Mesendoderm (in vitro differentiated cells): ENCODE measurements around the gene BRD2. TPM values are rescaled to one million over a fixed set of nuclear protein-coding genes. Genes with fewer than 3 reads are reported as not detected.

ENCODE experiments used
- DNase-seq: peaks from one replicate; pipeline ENCODE4 v3.0.0; 2013
- H2AK5ac ChIP-seq: 2 replicates; pipeline ENCODE4 v1.6.1; 2013; ENCODE audit warnings: low read length, inconsistent platforms
- H2BK120ac ChIP-seq: 2 replicates; pipeline ENCODE4 v1.6.1; 2013; ENCODE audit warnings: low read depth, mild to moderate bottlenecking, low read length, moderate library complexity, mixed read lengths
- H2BK15ac ChIP-seq: replicated peaks from 2 replicates; pipeline ENCODE4 v1.6.1; 2013; ENCODE audit warnings: low read depth, mild to moderate bottlenecking, moderate library complexity
- H2BK5ac ChIP-seq: 2 replicates; pipeline ENCODE4 v1.6.1; 2013; ENCODE audit warnings: low read length, inconsistent platforms
- H3K18ac ChIP-seq: 2 replicates; pipeline ENCODE4 v1.6.1; 2013; ENCODE audit warnings: mild to moderate bottlenecking, low read length, mixed read lengths
- H3K23ac ChIP-seq: one replicate; pipeline ENCODE4 v1.6.1; 2013; ENCODE audit warnings: low read length
- H3K27ac ChIP-seq: 2 replicates; pipeline ENCODE4 v1.5.1; 2013; ENCODE audit warnings: low read depth, mild to moderate bottlenecking, inconsistent platforms, low read length, moderate library complexity
- H3K27me3 ChIP-seq: 2 replicates; pipeline ENCODE4 v1.6.1; 2013; ENCODE audit warnings: low read length, control low read depth, mild to moderate bottlenecking, inconsistent platforms; ENCODE audit not compliant: insufficient read depth, poor library complexity
- H3K36me3 ChIP-seq: 2 replicates; pipeline ENCODE4 v1.6.1; 2013; ENCODE audit warnings: low read length, inconsistent platforms; ENCODE audit not compliant: control insufficient read depth, insufficient read depth
- H3K4ac ChIP-seq: one replicate; pipeline ENCODE4 v1.6.1; 2013; ENCODE audit warnings: low read depth, mild to moderate bottlenecking, low read length, moderate library complexity
- H3K4me1 ChIP-seq: 2 replicates; pipeline ENCODE4 v1.6.1; 2013; ENCODE audit warnings: low read depth, low read length, inconsistent platforms; ENCODE audit not compliant: control insufficient read depth
- H3K4me2 ChIP-seq: 2 replicates; pipeline ENCODE4 v1.6.1; 2013; ENCODE audit warnings: low read length
- H3K4me3 ChIP-seq: 2 replicates; pipeline ENCODE4 v1.5.1; 2013; ENCODE audit warnings: mild to moderate bottlenecking, low read length
- H3K56ac ChIP-seq: one replicate; pipeline ENCODE4 v1.6.1; 2013; ENCODE audit warnings: low read length
- H3K79me1 ChIP-seq: 2 replicates; pipeline ENCODE4 v1.6.1; 2013; ENCODE audit warnings: low read length, inconsistent platforms
- H3K79me2 ChIP-seq: 2 replicates; pipeline ENCODE4 v1.6.1; 2013; ENCODE audit warnings: mild to moderate bottlenecking, low read length; ENCODE audit not compliant: control insufficient read depth, insufficient read depth
- H3K9ac ChIP-seq: 2 replicates; pipeline ENCODE4 v1.6.1; 2013; ENCODE audit warnings: low read length, inconsistent platforms
- H4K5ac ChIP-seq: one replicate; pipeline ENCODE4 v1.6.1; 2013; ENCODE audit warnings: low read length
- H4K8ac ChIP-seq: one replicate; pipeline ENCODE4 v1.6.1; 2013; ENCODE audit warnings: low read depth, mild to moderate bottlenecking, control low read depth, low read length, moderate library complexity
- WGBS: extraction: QIAGEN DNeasy Blood & Tissue Kit; methylation state at CpG from one replicate; pipeline ENCODE4 v1.1.7; 2013; ENCODE audit warnings: low lambda C conversion rate, missing lambda C conversion rate; ENCODE audit not compliant: insufficient coverage; ENCODE audit errors: extremely low coverage; 5-methylcytosine and 5-hydroxymethylcytosine counted together
- polyA plus RNA-seq, 2 experiments: library from polyadenylated mRNA; stranded (reverse); fragments of 200-250 nt; gene quantifications; one replicate each; pipeline ENCODE4 v1.2.3, GENCODE V29; 2013

Gene BRD2
- 162 TPM for polyA plus RNA-seq (2013, experiment 1 of 2)
- 162 TPM for polyA plus RNA-seq (2013, experiment 2 of 2)

DNA sequence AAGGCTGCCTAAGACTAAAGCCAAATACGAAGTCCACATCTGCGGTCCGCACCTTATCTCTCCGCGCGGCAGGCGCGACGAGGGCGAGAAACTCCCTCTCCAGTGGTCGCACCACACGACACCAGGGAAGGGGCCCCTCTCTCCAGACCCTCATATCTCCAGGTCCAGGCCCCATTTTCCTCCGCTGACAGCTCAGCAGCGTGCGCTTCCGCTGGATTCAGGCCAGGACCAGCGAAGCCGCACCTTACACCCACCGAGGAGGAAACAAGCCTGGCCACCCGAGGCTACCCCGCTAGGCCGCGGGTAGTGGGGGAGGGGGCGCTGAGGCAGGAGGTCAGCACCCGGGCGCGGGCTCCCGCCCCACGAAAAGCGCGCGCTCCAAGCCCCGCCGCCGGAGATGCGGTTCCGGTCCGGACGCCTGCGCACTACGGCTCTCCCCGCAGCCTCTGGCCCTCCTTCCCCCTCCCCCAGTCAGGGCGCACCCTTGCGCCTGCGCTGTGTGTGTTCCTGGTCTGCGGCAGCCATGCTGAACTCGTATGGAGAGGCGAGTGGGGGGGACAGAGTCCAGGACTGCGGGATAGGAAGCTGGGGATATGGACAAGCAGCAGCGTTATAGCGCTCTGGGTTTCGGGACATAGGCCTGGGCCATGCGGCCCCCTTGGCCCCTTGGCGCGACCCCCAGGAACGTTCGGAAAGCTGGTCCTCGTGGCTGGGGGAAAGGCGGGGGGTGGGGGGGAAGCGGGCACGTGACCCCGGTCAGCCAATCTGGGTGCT is at the start of gene BRD2:
Gene BRD2, plus strand, starts transcription at position 502 of the 774 bp plus-strand sequence. CDS start 4,305 bp downstream, outside the sequence.
- peak within 1 kb of the TSS; percentile 10 for H3K23ac ChIP-seq
- H2BK5ac ChIP-seq = peak within 1 kb of the TSS; percentile 98
- peak within 1 kb of the TSS; percentile 90 for H3K4ac ChIP-seq
- H3K56ac ChIP-seq = peak within 1 kb of the TSS; percentile 100
- peak within 1 kb of the TSS; percentile 100 for H3K27ac ChIP-seq
- peak within 1 kb of the TSS; percentile 70 for H2BK120ac ChIP-seq
- no peak within 1 kb of the TSS for H2BK15ac ChIP-seq
- peak within 1 kb of the TSS; percentile 81 for H3K4me2 ChIP-seq
- WGBS = no CpG with 5 or more reads among the region's 62 CpGs
- DNase-seq = peak; percentile 98
- peaks cover 40% of the 10 kb centered on the region for H3K79me2 ChIP-seq
- no peak within 1 kb of the TSS for H4K8ac ChIP-seq
- H3K9ac ChIP-seq = peak within 1 kb of the TSS; percentile 100
- peak within 1 kb of the TSS; percentile 89 for H3K18ac ChIP-seq
- H3K36me3 ChIP-seq = peaks cover 8% of the 10 kb centered on the region
- H3K4me3 ChIP-seq = peak within 1 kb of the TSS; percentile 86
- H4K5ac ChIP-seq = peak within 1 kb of the TSS; percentile 99
- no peaks in the 10 kb centered on the region for H3K27me3 ChIP-seq
- H3K4me1 ChIP-seq = peaks cover 8% of the 10 kb centered on the region
- H3K79me1 ChIP-seq = peaks cover 10% of the 10 kb centered on the region
- peak within 1 kb of the TSS; percentile 97 for H2AK5ac ChIP-seq

DNA sequence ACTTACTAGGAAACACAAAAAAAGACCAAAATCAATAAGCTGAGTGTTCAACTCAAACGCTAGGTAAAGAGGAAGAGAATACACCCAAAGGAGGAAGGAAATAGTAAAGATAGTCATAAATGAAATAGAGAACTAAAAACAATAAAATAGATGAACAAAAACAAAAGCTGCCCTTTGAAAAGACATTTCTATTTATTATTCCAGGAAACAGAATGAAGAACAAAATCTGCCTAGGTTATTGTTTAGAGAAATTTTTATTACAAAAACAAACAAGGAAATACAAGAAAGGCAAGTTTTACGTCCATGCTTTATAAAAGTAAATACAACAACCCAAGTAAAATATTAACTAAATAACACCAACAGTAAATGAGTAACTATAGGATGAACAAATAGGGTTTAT is 47.7 kb upstream of the BRD2 start:
- H4K8ac ChIP-seq = no peak overlapping the region
- H2AK5ac ChIP-seq = no peak overlapping the region
- H3K27me3 ChIP-seq = no peaks in the 10 kb centered on the region
- no peak for DNase-seq
- H3K27ac ChIP-seq = no peak overlapping the region
- H2BK15ac ChIP-seq = no peak overlapping the region
- H3K56ac ChIP-seq = no peak overlapping the region
- no peak overlapping the region for H3K4ac ChIP-seq
- H3K23ac ChIP-seq = no peak overlapping the region
- WGBS = no CpG with 5 or more reads among the region's 2 CpGs
- no peak overlapping the region for H3K4me2 ChIP-seq
- no peaks in the 10 kb centered on the region for H3K79me2 ChIP-seq
- no peaks in the 10 kb centered on the region for H3K79me1 ChIP-seq
- no peak overlapping the region for H3K18ac ChIP-seq
- H3K4me1 ChIP-seq = no peaks in the 10 kb centered on the region
- H3K9ac ChIP-seq = no peak overlapping the region
- H2BK5ac ChIP-seq = no peak overlapping the region
- no peak overlapping the region for H2BK120ac ChIP-seq
- H3K36me3 ChIP-seq = no peaks in the 10 kb centered on the region
- no peak overlapping the region for H3K4me3 ChIP-seq
- no peak overlapping the region for H4K5ac ChIP-seq

DNA sequence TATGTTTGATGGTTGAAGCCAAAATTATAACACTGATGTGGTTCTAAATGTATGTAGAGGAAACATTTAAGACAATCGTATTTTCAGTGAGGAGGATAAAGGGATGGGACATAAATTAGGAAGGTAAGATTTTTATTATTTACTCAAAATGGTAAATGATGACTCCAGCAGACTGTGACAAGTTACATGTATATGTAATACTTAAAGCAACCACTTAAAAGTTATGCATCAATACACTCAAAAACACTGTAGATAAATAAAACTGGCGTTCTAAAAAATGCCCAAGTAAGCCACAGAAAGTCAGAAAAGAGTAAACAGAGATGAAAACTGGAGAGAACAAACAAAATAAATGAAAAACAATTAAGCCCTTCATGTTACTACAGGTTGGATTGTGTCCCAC is 46.3 kb upstream of the BRD2 start:
- Histone ChIP-seq H3K4me2 (no peak overlapping the region), H3K18ac (no peak overlapping the region), H3K4ac (no peak overlapping the region), H2BK120ac (no peak overlapping the region), H3K9ac (no peak overlapping the region), H3K4me1 (no peaks in the 10 kb centered on the region), H4K8ac (no peak overlapping the region), H3K27me3 (no peaks in the 10 kb centered on the region), H2BK5ac (no peak overlapping the region), H3K36me3 (no peaks in the 10 kb centered on the region), H3K27ac (no peak overlapping the region), H3K79me2 (no peaks in the 10 kb centered on the region), H3K56ac (no peak overlapping the region), H3K79me1 (no peaks in the 10 kb centered on the region), H3K4me3 (no peak overlapping the region), H2BK15ac (no peak overlapping the region), H3K23ac (no peak overlapping the region), H2AK5ac (no peak overlapping the region), H4K5ac (no peak overlapping the region)
- WGBS = no CpG with 5 or more reads among the region's 2 CpGs
- DNase-seq = no peak

DNA sequence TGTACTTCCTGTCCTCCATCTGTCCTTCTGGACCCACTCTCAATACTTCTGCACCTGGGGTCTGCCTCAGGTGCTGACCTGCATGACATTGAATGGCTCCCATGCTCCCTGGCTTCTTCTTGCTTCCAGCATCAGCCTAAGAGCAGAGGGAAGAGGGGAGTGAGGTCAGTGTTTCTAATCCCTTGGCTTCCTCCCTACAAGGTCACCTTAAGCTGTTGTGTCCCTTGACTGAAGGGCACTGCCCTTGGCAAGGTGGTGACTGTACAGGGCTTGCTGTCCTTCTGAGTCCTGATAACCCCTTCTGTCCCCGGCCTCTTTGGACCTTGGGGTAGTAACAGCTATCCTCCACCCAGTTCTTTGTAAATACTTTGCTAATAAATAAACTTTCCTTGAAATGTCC is 37.2 kb upstream of the BRD2 start:
- no peak overlapping the region for H2BK120ac ChIP-seq
- H3K4me1 ChIP-seq = no peaks in the 10 kb centered on the region
- H3K27me3 ChIP-seq = no peaks in the 10 kb centered on the region
- no peak overlapping the region for H3K56ac ChIP-seq
- no peak overlapping the region for H3K27ac ChIP-seq
- H4K8ac ChIP-seq = no peak overlapping the region
- H3K4me2 ChIP-seq = no peak overlapping the region
- WGBS = no CpG with 5 or more reads among the region's 1 CpG
- no peak overlapping the region for H2BK5ac ChIP-seq
- no peak overlapping the region for H3K9ac ChIP-seq
- H3K4me3 ChIP-seq = no peak overlapping the region
- no peak overlapping the region for H3K4ac ChIP-seq
- H2AK5ac ChIP-seq = no peak overlapping the region
- no peaks in the 10 kb centered on the region for H3K79me2 ChIP-seq
- H3K36me3 ChIP-seq = no peaks in the 10 kb centered on the region
- H3K23ac ChIP-seq = no peak overlapping the region
- DNase-seq = no peak
- H3K79me1 ChIP-seq = no peaks in the 10 kb centered on the region
- no peak overlapping the region for H2BK15ac ChIP-seq
- H4K5ac ChIP-seq = no peak overlapping the region
- H3K18ac ChIP-seq = no peak overlapping the region

DNA sequence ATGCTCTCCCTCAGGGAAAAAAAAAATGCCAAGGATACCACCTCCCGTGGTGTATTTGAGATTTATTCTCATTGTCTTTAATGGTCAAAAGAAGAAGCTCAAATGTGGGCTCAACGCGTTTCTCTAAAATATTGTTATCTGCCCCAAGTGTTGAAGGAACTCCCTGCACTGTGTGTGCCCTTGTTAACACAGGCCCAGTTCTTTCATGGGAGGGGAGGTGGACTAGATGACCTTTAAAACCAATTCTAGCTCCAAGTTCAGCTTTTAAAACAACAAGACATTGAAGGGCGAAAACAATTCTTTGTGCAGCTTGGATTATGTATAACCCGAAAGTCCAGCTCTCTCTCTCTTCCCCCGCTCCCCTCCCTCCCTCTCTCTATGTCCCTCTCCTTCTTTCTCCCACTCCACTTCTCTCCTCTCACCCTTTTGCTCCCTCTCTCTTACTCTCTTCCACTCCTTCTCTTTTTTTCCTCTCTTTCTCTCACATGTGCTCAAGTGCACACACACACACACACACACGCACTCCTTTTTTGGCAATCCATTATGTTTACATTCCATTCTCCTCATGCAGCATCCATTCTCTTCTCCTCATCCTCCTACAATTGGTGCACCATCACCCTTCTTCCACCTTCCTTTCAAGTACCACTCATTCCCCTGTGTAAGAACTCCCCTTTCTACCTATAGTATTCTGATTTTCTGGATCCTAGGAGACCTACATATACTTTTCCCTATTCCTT is 36.1 kb upstream of the BRD2 start:
- WGBS = no CpG with 5 or more reads among the region's 7 CpGs
- H3K56ac ChIP-seq = no peak overlapping the region
- H3K4ac ChIP-seq = no peak overlapping the region
- no peak overlapping the region for H2BK120ac ChIP-seq
- no peaks in the 10 kb centered on the region for H3K27me3 ChIP-seq
- DNase-seq = no peak
- H3K4me1 ChIP-seq = no peaks in the 10 kb centered on the region
- H2AK5ac ChIP-seq = no peak overlapping the region
- H2BK15ac ChIP-seq = no peak overlapping the region
- H3K4me2 ChIP-seq = no peak overlapping the region
- H4K5ac ChIP-seq = no peak overlapping the region
- no peaks in the 10 kb centered on the region for H3K36me3 ChIP-seq
- H3K4me3 ChIP-seq = no peak overlapping the region
- H3K23ac ChIP-seq = no peak overlapping the region
- H3K79me2 ChIP-seq = no peaks in the 10 kb centered on the region
- no peak overlapping the region for H4K8ac ChIP-seq
- H3K27ac ChIP-seq = no peak overlapping the region
- no peak overlapping the region for H3K18ac ChIP-seq
- H3K79me1 ChIP-seq = no peaks in the 10 kb centered on the region
- H3K9ac ChIP-seq = no peak overlapping the region
- no peak overlapping the region for H2BK5ac ChIP-seq
